HepG2 (cell line): ENCODE data around the gene USB1.

Source experiments
- AKAP8 ChIP-seq: sonication (generic); formaldehyde crosslinking; IDR thresholded peaks from 2 replicates; pipeline ENCODE4 v1.5.1; 2020; ENCODE audit warnings: mild to moderate bottlenecking, missing genetic modification reagents
- CBX2 ChIP-seq, 2 experiments: fragments of 200-600 bp in 1 of 2; sonication (generic); formaldehyde crosslinking in 1 of 2; IDR thresholded peaks; 2 replicates each; pipeline versions ENCODE4 v1.7.0 to v1.8.1; 2018 to 2022; ENCODE audit warnings: low read depth in 2 of 2, low read length in 1 of 2, mild to moderate bottlenecking in 1 of 2, missing genetic modification reagents in 1 of 2
- FOXK1 ChIP-seq: sonication (generic); formaldehyde crosslinking; IDR thresholded peaks from 2 replicates; pipeline ENCODE4 v1.4.0; 2020; ENCODE audit warnings: low read depth, missing genetic modification reagents, borderline replicate concordance
- GABPA ChIP-seq, 2 experiments: IDR thresholded peaks; 2 replicates each; pipeline ENCODE4 v1.6.1; 2011 to 2016; ENCODE audit warnings: low read depth in 2 of 2, low read length in 1 of 2, missing biosample characterization in 1 of 2, missing genetic modification characterization in 1 of 2
- KAT2B ChIP-seq: fragments of 150-350 bp; IDR thresholded peaks from 2 replicates; pipeline ENCODE4 v1.6.1; 2014; ENCODE audit warnings: low read depth, low read length, borderline replicate concordance
- POLR2AphosphoS5 ChIP-seq: IDR thresholded peaks from 2 replicates; pipeline ENCODE4 v1.6.1; 2012; ENCODE audit warnings: low read depth, low read length
- RNF2 ChIP-seq: fragments of 450-650 bp; conservative IDR thresholded peaks from 2 replicates; pipeline ENCODE4 v1.6.1; 2016; ENCODE audit warnings: low read depth
- YY1 ChIP-seq: IDR thresholded peaks from 2 replicates; pipeline ENCODE4 v1.6.1; 2011; ENCODE audit warnings: low read length, low read depth, moderate library complexity, mild to moderate bottlenecking; ENCODE audit not compliant: insufficient read depth, insufficient replicate concordance
- ZKSCAN8 ChIP-seq: IDR thresholded peaks from 2 replicates; pipeline ENCODE4 v1.6.1; 2016; ENCODE audit warnings: borderline replicate concordance, missing genetic modification reagents, missing compliant biosample characterization
- ZNF678 ChIP-seq: sonication (generic); formaldehyde crosslinking; IDR thresholded peaks from 2 replicates; pipeline ENCODE4 v1.4.0; 2020; ENCODE audit warnings: mild to moderate bottlenecking, missing genetic modification reagents
- TF ChIP-seq, protein P1 (sequence below): sonication (generic); formaldehyde crosslinking; IDR thresholded peaks from 2 replicates; pipeline ENCODE4 v1.5.0; 2020; ENCODE audit warnings: missing genetic modification reagents
- TF ChIP-seq, protein P2 (sequence below): IDR thresholded peaks from 2 replicates; pipeline ENCODE4 v1.6.1; 2016; ENCODE audit warnings: low read depth

DNA sequence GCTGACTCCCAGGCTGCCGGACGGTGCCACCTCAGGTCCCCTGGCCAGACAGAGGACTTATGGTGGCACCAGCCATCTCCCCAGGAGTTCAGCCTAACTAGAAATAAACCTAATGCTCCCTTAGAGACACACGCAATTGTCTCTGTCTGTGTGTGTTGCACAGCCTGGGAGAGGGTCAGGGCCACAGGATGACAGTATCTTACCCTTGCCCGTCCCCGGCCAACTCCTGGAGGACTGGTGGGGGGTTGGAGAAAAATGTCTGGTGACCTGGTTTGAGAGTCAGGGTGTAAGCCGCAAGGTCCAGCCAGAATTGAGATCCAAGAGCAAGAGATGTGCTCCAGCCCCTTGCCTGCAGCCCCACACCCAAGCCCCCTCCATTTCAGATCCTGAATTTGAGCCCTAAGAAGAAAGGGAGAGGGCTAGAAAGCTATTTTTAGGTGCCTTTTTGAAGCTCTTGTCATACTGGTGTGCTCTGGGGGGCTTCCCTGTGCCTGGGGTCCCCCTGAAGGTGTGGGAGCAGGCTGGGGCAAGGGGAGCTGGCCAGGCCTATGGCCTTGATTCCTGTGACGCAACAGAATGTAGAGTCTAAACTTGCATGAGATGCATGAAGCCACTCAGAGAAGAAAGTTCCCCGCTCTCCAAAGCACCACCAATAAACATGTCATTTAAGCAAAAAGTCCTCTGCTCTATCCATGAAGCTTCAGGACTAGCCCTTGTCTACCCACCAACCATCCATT lies 13.6 kb upstream of the USB1 start:
- TF ChIP-seq ZNF678 (CRISPR knock-in tag) (no peak), ZKSCAN8 (CRISPR knock-in tag) (no peak), FOXK1 (CRISPR knock-in tag) (no peak), POLR2AphosphoS5 (no peak), KAT2B (no peak), YY1 (no peak), CBX2 (IDR thresholded peaks at IDR 0.05; ENCODE audit: low read depth, low read length) (no peak), CBX2 (CRISPR knock-in tag; IDR thresholded peaks at IDR 0.05; ENCODE audit: low read depth) (no peak), RNF2 (no peak), AKAP8 (CRISPR knock-in tag) (no peak), GABPA (IDR thresholded peaks at IDR 0.05; ENCODE audit: low read depth, low read length) (no peak), GABPA (CRISPR knock-in tag; IDR thresholded peaks at IDR 0.05; ENCODE audit: low read depth) (no peak)
- TF ChIP-seq, protein P1, sequence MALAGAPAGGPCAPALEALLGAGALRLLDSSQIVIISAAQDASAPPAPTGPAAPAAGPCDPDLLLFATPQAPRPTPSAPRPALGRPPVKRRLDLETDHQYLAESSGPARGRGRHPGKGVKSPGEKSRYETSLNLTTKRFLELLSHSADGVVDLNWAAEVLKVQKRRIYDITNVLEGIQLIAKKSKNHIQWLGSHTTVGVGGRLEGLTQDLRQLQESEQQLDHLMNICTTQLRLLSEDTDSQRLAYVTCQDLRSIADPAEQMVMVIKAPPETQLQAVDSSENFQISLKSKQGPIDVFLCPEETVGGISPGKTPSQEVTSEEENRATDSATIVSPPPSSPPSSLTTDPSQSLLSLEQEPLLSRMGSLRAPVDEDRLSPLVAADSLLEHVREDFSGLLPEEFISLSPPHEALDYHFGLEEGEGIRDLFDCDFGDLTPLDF, result no peak
- TF ChIP-seq, protein P2, sequence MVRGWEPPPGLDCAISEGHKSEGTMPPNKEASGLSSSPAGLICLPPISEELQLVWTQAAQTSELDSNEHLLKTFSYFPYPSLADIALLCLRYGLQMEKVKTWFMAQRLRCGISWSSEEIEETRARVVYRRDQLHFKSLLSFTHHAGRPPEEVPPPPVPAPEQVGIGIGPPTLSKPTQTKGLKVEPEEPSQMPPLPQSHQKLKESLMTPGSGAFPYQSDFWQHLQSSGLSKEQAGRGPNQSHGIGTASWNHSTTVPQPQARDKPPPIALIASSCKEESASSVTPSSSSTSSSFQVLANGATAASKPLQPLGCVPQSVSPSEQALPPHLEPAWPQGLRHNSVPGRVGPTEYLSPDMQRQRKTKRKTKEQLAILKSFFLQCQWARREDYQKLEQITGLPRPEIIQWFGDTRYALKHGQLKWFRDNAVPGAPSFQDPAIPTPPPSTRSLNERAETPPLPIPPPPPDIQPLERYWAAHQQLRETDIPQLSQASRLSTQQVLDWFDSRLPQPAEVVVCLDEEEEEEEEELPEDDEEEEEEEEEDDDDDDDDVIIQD (CRISPR knock-in tag), result no peak
